MCF 10A (cell line): ENCODE data around the gene UVSSA. TPM values are rescaled to one million over a fixed set of nuclear protein-coding genes. Genes with fewer than 3 reads are reported as not detected.
"Not testable (repeated sequence)": the region's sequence is repeated elsewhere in the genome, so short reads cannot be mapped to it uniquely, and the experiment has no call there.

Experiments
- BruUV-seq: library from RNA; stranded (reverse); fragments of 400-500 nt; replicated peaks from 2 replicates; lab custom pipeline; 2021; lab: Mats Ljungman, UMichigan
- CTCF ChIA-PET: fragments of 300-600 bp; sonication (Branson Sonifier 250); formaldehyde crosslinking; extraction: SDS; loops from one replicate; lab custom pipeline; 2021; ENCODE audit warnings: antibody characterized with exemption, inconsistent platforms; lab: Yijun Ruan, JAX
- POLR2A ChIA-PET: fragments of 300-600, 350-650 bp; sonication (Branson Sonifier 250); formaldehyde crosslinking; extraction: SDS; loops from one replicate; lab custom pipeline; 2020; ENCODE audit warnings: antibody characterized with exemption, inconsistent platforms; lab: Yijun Ruan, JAX
- DNase-seq: peaks from one replicate; pipeline ENCODE4 v3.0.0-alpha.2; 2018; ENCODE audit not compliant: unreplicated experiment
- H3K27ac Mint-ChIP-seq: one replicate; pipeline ENCODE4 v1.8.0; 2022; ENCODE audit warnings: mild to moderate bottlenecking, low read depth, mixed read lengths; ENCODE audit not compliant: unreplicated experiment
- H3K27me3 Mint-ChIP-seq: one replicate; pipeline ENCODE4 v1.8.0; 2022; ENCODE audit warnings: mixed read lengths; ENCODE audit not compliant: insufficient read depth, unreplicated experiment
- H3K36me3 Mint-ChIP-seq: one replicate; pipeline ENCODE4 v1.8.0; 2022; ENCODE audit warnings: mild to moderate bottlenecking, moderate library complexity, mixed read lengths; ENCODE audit not compliant: insufficient read depth, unreplicated experiment
- H3K4me1 Mint-ChIP-seq: one replicate; pipeline ENCODE4 v1.8.0; 2022; ENCODE audit warnings: mixed read lengths; ENCODE audit not compliant: insufficient read depth, unreplicated experiment
- H3K4me3 Mint-ChIP-seq: one replicate; pipeline ENCODE4 v1.8.0; 2022; ENCODE audit warnings: mild to moderate bottlenecking, moderate library complexity, mixed read lengths; ENCODE audit not compliant: unreplicated experiment
- H3K9me3 Mint-ChIP-seq: one replicate; pipeline ENCODE4 v1.8.0; 2022; ENCODE audit warnings: mixed read lengths; ENCODE audit not compliant: unreplicated experiment
- CTCF ChIP-seq: fragments of 200-600 bp; IDR thresholded peaks from one replicate; pipeline ENCODE4 v1.8.0; 2022; ENCODE audit warnings: antibody characterized with exemption, mild to moderate bottlenecking; ENCODE audit not compliant: unreplicated experiment
- intact Hi-C: fragments of 100-400 bp; cut with micrococcal nuclease; formaldehyde crosslinking; loops from 2 replicates; pipeline ENCODE4 v1.14.1; 2022
- total RNA-seq: library from RNA; stranded (reverse); gene quantifications from 2 replicates; pipeline ENCODE4 v1.2.3, GENCODE V29; 2022

The UVSSA gene
- total RNA-seq, 1 experiment from 2014 or later: 43.6 TPM

DNA sequence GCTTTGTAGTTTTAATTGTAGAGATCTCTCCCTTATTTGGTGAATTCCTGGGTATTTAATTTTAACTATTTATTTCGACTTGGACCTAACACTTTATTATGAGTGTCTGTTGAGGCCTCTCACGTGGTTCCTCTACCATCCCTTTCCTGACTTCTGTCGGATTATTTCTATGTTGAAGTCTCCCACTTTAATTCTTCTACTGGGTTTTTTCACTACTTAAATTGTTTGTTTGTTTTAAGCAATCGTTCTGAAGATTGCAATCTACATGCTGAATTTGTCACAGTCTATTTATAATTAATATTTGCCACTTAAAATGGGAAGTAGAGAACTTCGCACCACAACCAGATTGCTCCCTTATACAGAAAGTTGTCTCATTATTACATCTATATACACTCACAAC lies 80.0 kb downstream of the UVSSA start:
- POLR2A ChIA-PET: no interaction called here
- no TSS peak for BruUV-seq
- no peak for DNase-seq
- TF ChIP-seq CTCF: no peak
- H3K27ac Mint-ChIP-seq: no peak overlapping the region
- CTCF ChIA-PET: no interaction called here
- no peaks in the 10 kb centered on the region for H3K36me3 Mint-ChIP-seq
- H3K4me3 Mint-ChIP-seq: no peak overlapping the region
- no peaks in the 10 kb centered on the region for H3K4me1 Mint-ChIP-seq
- H3K27me3 Mint-ChIP-seq: peaks cover 70% of the 10 kb centered on the region
- intact Hi-C loops: no loop called here
- H3K9me3 Mint-ChIP-seq: no peaks in the 10 kb centered on the region

DNA sequence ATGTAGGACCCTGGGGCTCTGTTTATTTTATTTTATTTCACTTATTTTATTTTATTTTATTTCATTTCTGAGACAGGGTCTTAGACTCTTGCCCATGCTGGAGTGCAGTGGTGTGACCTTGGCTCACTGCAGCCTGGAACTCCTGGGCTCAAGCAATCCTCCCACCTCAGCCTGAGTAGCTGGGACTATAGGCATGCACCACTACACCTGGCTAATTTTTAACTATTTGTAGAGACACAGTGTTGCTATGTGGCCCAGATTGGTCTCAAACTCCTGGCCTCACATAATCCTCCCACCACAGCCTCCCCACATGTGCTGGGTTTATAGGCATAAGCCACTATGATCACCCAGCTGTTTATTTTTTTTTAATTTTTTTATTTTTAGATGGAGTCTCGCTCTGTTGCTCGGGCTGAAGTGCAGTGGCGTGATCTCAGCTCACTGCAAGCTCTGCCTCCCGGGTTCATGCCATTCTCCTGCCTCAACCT lies 96.7 kb downstream of the UVSSA start:
- peaks cover 35% of the 10 kb centered on the region for H3K27me3 Mint-ChIP-seq
- H3K4me1 Mint-ChIP-seq, intact Hi-C loops, H3K9me3 Mint-ChIP-seq, DNase-seq, H3K4me3 Mint-ChIP-seq, H3K27ac Mint-ChIP-seq, BruUV-seq, H3K36me3 Mint-ChIP-seq, POLR2A ChIA-PET: not testable (repeated sequence)
- CTCF ChIA-PET: interaction anchor here (0.6 kb wide), 1 partner anchor 43 kb away, joined by 3 read pairs; no protein-coding TSS in a partner anchor

Other genes starting within 250 kb of the UVSSA start
- gene RNF212, start 233.6 kb upstream of the UVSSA start, total RNA-seq: not detected in 2 replicates
- gene SPON2, start 174.6 kb upstream of the UVSSA start, total RNA-seq: 0.54 and 0.64 TPM in 2 replicates
- 133 and 152 TPM in 2 replicates for gene CTBP1, start 98.1 kb upstream of the UVSSA start, total RNA-seq
- 78.8 and 89.6 TPM in 2 replicates for gene MAEA, start 57.3 kb upstream of the UVSSA start, total RNA-seq
- not detected in 2 replicates for gene NKX1-1, start 59.2 kb downstream of the UVSSA start, total RNA-seq